HG03520 (cell line): ENCODE data around the gene ALG11.
A peak's percentile ranks its signal among the peaks of the same experiment; 100 is the strongest.
"Not testable (repeated sequence)": the region's sequence is repeated elsewhere in the genome, so short reads cannot be mapped to it uniquely, and the experiment has no call there.

ENCODE experiments used
- ATAC-seq: cut with Tn5 transposase; IDR thresholded peaks from one replicate; pipeline ENCODE4 v1.9.1; 2021; ENCODE audit warnings: mild to moderate bottlenecking, moderate library complexity; ENCODE audit not compliant: unreplicated experiment

The ALG11 gene

GRCh38 chr13:52011632-52012511 is at the start of gene ALG11:
Gene ALG11, plus strand, starts transcription at chr13:52012398. Its CDS starts 21 bp downstream, at chr13:52012419.
- peak; percentile 99 for ATAC-seq

- ATAC-seq: no peak
Measured at GRCh38 chr13:51966186-51966585, 46.0 kb upstream of the ALG11 start.

DNA sequence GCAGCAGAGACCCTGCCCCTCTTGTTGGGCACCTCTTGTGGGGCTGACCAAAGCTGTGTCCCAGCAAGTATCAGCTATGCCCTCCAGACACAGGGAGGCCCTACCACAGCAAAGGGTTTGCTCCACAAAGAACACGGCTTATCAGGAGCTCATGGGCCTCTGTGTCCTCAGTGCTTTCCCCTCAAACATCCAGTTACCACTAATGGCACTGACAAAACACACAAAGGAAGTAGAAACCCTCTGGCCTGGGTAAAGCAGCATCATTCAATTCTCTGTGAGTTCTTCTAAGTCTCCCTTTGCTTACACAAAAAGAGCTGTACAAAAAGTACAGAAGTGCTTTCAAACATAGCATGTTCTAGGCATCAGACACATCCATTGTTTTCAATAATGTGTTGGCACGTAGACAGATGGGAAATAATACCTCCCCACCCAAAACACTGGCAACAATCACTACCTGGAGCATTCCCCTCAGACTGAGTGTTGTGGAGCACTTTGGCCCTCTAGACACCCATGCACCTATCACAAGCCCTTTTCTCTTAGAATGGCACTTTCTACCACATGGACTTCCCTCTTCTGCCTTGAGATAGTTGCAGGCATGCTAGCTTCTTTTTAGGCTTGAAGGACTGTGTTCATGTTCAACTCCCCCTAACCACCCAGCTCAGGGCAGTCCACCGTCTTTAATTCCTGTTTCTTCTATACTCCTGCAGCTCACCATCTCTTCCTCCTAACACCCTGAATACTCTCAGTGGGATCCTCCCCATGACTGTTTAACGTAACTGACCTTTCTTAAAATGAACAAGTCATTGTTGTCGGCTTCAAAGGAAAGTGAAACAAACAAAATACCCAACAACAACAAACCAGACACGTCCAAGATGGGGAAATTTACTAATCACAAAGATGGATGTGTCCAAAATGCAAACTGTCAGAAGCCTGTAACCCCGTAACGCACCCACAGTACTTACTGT is 44.4 kb upstream of the ALG11 start:
- ATAC-seq: no peak

DNA sequence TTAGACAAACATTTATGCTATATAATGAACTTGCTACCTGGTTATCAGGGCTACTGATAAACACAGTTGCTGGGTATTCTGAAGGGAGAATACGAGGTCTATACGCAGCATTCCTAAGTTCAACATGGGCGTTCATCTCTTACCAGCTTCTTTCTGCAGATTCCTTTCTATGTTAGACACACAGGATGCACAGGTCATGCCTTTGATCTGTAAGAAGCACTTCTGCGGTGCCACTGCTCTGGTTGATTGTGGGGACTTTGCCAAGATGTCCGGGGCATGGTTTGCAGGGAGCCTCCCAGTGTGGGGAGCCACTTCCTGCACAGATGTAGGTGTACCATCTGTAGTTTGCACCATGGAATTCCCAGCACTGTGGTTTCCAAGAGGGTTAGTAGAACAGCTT is 41.8 kb upstream of the ALG11 start:
- no peak for ATAC-seq

DNA sequence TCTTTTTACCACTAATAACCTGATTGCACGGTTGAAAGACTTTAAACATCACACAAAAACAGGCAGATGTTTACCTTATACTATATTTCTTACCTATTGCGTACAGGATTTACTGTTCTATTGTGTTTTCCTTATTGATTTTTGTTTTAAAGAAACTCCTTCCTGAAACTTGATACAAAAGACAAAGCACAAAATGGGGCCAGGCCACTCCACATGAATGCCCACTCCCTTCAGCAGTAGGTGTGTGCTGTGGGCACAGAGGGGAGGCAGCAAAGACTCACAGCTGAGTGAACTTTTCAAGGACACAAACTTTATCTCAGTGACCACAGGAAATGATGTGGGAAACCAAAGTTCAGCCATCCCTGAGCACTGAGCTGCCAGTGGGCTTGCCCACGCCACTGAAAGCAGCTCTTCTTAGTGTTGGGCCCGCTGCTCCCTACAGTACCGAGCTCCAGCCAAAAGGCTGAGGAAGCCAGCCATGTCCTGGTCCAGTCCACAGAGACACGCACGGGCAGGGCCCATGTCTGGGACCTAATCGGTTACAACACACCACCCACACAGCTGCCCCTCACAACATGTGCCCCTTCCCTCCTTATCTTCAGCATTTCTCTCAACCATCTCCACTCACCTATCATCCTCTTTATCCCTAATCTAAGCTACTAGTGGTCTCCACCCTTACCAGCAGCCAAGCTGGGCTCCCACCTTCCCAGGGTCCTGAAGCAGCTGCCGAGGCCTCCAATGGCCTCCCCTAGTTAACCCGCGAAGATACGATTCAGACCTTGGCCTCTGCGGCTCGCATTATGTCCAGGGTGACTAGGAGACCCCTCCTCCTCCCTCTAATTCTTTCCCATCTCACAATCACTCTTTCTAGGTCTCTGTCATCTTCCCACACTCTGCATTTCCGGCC is 40.4 kb upstream of the ALG11 start:
- no peak for ATAC-seq

- no peak for ATAC-seq
Measured at GRCh38 chr13:51974482-51974881, 37.7 kb upstream of the ALG11 start.

- ATAC-seq: no peak
Measured at GRCh38 chr13:51976423-51976822, 35.8 kb upstream of the ALG11 start.

DNA sequence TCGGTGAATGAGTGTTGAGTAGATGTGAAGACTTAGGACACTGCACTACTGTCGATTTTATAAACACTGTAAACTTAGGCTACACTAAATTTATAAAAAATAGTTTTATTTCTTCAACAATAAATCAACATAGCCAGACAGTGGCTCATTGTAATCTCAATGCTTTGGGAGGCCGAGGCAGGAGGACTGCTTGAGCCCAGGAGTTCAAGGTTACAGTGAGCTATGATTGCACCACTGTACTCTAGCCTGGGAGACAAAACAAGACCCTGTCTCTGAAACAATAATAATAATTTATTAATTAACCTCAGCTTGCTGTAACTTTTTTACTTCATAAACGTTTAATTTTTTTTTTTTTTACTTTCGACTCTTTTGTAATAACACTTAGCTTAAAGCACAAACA is 35.3 kb upstream of the ALG11 start:
- no peak for ATAC-seq

DNA sequence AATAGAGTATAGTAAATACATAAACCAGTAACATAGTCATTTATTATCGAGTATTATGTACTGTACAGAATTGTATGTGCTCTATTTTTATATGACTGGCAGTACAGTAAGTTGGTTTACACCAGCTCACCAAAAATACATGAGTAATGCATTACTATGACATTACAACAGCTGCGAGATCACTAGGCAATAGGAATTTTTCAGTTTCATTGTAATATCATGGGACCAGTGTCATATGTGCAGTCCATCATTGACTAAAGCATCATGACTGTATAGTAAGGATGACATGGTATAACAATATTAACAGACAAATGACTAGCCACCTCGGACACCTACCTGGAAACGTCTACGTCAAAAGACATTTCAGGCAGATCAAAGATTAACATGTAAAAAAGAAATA is 34.6 kb upstream of the ALG11 start:
- no peak for ATAC-seq

DNA sequence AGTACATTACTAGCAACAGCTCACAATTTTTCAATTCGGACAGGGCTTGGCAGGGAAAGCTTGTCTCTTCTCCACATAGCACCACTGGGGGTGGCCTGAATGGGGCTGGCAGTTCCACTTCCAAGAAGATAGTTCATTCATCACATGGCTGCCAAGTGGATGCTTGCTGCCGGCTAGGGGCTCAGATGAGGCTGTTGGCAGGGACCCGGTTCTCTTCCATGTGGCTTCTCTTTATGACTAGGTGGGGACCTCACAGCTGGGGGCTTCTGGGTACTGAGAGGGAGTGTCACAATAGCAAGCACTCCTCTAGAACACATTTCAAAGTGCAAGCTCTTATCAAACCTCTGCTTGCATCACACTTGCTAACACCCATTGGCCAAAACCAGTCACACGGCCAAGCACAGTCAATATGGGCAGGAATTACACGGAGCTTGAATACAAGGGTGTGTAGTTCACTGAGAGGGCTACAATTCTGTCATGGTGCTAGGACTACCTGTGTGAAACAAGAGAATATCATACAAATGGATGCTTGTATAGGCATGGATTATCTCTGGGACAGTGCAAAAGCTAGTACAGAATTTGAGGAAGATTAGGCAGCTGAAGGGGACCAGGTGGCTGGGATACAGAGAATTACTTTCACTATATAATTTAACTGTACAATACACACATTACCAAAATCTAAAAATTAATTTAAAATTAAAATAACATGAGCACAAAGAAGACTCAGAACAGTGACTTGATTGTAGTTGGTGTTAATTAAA is 33.2 kb upstream of the ALG11 start:
- ATAC-seq: no peak

GRCh38 chr13:51980908-51981307 is 31.3 kb upstream of the ALG11 start:
- no peak for ATAC-seq

DNA sequence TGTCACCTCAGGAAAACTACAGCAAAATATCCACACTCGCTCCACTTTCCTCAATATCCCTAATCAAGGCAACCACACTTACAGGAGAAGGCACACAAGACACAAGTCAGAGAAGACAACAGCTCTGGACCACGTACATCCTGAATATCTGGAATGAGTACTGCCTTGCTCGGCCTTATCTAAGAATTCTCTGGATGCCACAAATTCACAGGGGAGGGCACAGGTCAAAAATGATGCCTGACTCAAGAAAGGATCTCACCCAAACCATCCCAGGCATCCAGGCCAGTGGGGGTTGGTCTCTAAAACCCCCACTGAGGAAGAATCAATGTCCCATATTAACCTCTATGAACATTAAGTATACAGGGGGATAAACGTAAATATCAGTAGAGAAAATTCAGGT is 30.8 kb upstream of the ALG11 start:
- no peak for ATAC-seq

DNA sequence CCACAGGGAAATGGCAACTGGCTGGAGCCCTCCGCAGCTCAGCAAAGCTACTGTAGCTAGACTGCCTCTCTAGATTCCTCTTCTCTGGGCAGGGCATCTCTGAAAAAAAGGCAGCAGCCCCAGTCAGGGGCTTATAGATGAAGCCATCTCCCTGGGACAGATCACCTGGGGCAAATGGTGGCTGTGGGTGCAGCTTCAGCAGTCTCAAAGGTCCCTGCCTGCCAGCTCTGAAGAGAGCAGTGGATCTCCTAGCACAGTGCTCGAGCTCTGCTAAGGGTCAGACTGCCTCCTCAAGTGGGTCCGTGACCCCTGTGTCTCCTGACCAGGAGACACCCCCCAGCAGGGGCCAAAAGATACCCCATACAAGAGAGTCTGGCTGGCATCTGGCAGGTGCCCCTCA is 28.9 kb upstream of the ALG11 start:
- not testable (repeated sequence) for ATAC-seq

GRCh38 chr13:51984904-51985303 is 27.3 kb upstream of the ALG11 start:
- not testable (repeated sequence) for ATAC-seq

DNA sequence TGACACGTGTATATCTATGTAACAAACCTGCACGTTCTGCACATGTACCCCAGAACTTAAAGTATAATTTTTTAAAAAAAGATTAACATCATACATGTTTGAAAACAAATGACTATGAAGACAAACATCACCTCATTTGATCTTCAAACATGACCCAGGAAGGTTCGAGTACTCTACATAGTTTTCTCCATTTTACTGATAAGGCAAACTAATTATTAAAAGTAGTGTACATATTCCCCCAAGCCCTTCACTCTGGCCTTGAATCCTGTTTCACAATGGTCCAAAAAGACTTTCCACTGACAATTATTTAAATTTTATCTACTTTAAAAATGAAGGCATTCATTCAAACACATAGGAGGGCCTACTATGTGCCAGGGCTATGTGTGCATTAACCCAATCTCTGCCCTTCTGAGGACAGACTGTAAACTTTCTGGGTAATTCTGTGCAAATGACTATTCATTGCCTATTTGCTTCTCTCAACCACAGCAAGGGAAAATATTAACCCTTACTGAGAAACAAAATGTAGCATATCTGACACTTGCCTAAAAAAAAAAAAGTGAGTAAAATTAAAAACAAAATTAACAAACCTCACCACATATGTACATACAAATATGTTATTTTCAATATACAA is 23.1 kb upstream of the ALG11 start:
- ATAC-seq: no peak

GRCh38 chr13:51993713-51994112 is 18.5 kb upstream of the ALG11 start:
- ATAC-seq: no peak

DNA sequence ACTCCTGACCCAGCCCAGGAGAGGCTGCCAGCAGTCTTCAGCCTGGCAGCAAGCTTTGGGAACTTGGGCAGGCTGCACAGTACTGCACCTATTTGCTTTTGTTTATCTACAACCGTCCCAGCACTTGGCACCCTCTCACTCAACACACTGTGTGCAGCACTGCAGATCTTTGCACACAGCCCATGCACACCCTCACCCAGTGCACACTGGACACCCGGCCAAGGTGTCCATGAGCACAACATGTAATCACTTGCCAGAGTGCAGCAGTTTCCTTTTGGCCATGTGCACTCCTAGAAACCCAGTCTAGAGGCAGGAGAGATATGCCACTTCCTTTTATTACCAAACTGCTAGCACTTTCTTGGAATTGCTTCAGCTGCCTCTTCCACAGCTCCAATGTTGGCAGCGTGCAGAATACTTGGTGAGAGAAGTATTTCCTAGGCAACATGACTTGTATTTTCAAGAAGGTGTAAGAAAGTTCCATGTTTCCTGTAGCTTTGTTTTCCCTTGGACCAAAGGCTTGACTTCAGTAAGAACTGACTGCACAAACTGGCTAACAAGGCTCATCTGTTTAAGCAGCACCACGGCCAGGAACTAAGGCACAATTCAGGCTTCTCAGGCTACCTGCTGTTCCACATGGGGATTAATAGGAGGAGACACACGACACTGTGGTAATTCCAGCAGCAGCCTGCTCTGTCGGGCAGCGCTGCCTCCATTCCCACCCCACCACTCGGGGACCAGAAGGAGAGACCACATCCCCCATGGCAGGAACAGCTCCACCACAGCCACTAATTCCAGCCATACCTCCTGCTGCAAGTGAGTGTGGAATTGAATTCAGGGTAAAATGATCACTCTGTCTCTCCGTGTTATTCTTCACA is 16.3 kb upstream of the ALG11 start:
- no peak for ATAC-seq

- no peak for ATAC-seq
Measured at GRCh38 chr13:51996641-51997040, 15.6 kb upstream of the ALG11 start.

DNA sequence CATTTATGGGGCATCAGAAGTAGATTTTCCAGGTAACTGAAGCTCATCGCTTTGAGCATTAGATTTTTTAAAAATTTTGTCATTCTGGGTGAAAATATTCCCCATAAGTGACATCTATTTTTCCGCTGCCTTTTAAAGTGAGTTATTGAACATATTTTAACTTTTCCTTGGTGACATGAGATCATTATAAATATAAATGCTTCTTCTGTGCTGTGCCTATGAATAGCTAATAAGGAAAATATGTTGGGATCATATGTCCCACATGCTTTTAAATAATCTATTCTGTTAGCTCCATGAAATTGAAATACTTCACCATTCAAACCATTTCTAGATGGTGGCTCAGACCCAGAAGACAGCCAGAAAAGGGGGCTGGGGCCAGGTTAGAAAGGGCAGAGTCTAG is 15.0 kb upstream of the ALG11 start:
- ATAC-seq: no peak
